H9 (cell line): ENCODE results near the gene PRKCZ. TPM values are rescaled to one million over a fixed set of nuclear protein-coding genes. Genes with fewer than 3 reads are reported as not detected.

Experiments
- DNase-seq: peaks from one replicate; pipeline ENCODE4 v3.0.0-alpha.2; 2017
- H2AFZ ChIP-seq: one replicate; pipeline ENCODE4 v1.6.1; 2013; ENCODE audit warnings: mild to moderate bottlenecking, low read length, control low read depth, moderate library complexity
- H2AK5ac ChIP-seq: 2 replicates; pipeline ENCODE4 v1.6.1; 2013; ENCODE audit warnings: low read length, control low read depth, mixed read lengths; ENCODE audit not compliant: insufficient read length
- H2BK120ac ChIP-seq: one replicate; pipeline ENCODE4 v1.6.1; 2013; ENCODE audit warnings: low read depth, mild to moderate bottlenecking, low read length, control low read depth, inconsistent platforms; ENCODE audit not compliant: poor library complexity, severe bottlenecking
- H2BK12ac ChIP-seq: 2 replicates; pipeline ENCODE4 v1.6.1; 2013; ENCODE audit warnings: low read length, control low read depth, mixed read lengths, low read depth; ENCODE audit not compliant: insufficient read length
- H2BK15ac ChIP-seq: 2 replicates; pipeline ENCODE4 v1.6.1; 2013; ENCODE audit warnings: low read depth, low read length, control low read depth
- H2BK20ac ChIP-seq: one replicate; pipeline ENCODE4 v1.6.1; 2013; ENCODE audit warnings: low read depth, mild to moderate bottlenecking, low read length, control low read depth, inconsistent platforms; ENCODE audit not compliant: poor library complexity, severe bottlenecking
- H2BK5ac ChIP-seq: 2 replicates; pipeline ENCODE4 v1.6.1; 2013; ENCODE audit warnings: low read length, control low read depth, mixed read lengths; ENCODE audit not compliant: insufficient read length
- H3K14ac ChIP-seq: 2 replicates; pipeline ENCODE4 v1.6.1; 2013; ENCODE audit warnings: low read length, control low read depth; ENCODE audit not compliant: insufficient read depth
- H3K18ac ChIP-seq: 2 replicates; pipeline ENCODE4 v1.6.1; 2013; ENCODE audit warnings: low read depth, mild to moderate bottlenecking, mixed read lengths, low read length, control low read depth; ENCODE audit not compliant: insufficient read length
- H3K23ac ChIP-seq: 2 replicates; pipeline ENCODE4 v1.6.1; 2013; ENCODE audit warnings: low read length, control low read depth, mixed read lengths, low read depth; ENCODE audit not compliant: insufficient read length
- H3K23me2 ChIP-seq: 2 replicates; pipeline ENCODE4 v1.6.1; 2013; ENCODE audit warnings: low read depth, mild to moderate bottlenecking, mixed read lengths, low read length, control low read depth; ENCODE audit not compliant: insufficient read length, poor library complexity, severe bottlenecking
- H3K27ac ChIP-seq: 2 replicates; pipeline ENCODE4 v1.5.1; 2013; ENCODE audit warnings: low read length, control low read depth, mixed read lengths, low read depth; ENCODE audit not compliant: insufficient read length
- H3K27me3 ChIP-seq: 2 replicates; pipeline ENCODE4 v1.6.1; 2013; ENCODE audit warnings: low read length, control low read depth, inconsistent platforms; ENCODE audit not compliant: insufficient read depth
- H3K4ac ChIP-seq: 2 replicates; pipeline ENCODE4 v1.6.1; 2013; ENCODE audit warnings: low read depth, mild to moderate bottlenecking, control low read depth, inconsistent platforms, low read length, moderate library complexity
- H3K4me1 ChIP-seq: 2 replicates; pipeline ENCODE4 v1.6.1; 2013; ENCODE audit warnings: low read length, control low read depth, inconsistent platforms; ENCODE audit not compliant: insufficient read depth
- H3K4me2 ChIP-seq: 2 replicates; pipeline ENCODE4 v1.6.1; 2013; ENCODE audit warnings: low read length, control low read depth, mixed read lengths; ENCODE audit not compliant: insufficient read length, insufficient read depth
- H3K56ac ChIP-seq: 2 replicates; pipeline ENCODE4 v1.6.1; 2013; ENCODE audit warnings: low read depth, mild to moderate bottlenecking, mixed read lengths, low read length, control low read depth; ENCODE audit not compliant: insufficient read length
- H3K79me1 ChIP-seq: 2 replicates; pipeline ENCODE4 v1.6.1; 2013; ENCODE audit warnings: low read depth, mild to moderate bottlenecking, moderate library complexity, low read length, control low read depth, inconsistent platforms; ENCODE audit not compliant: insufficient read depth, poor library complexity, severe bottlenecking
- H3K79me2 ChIP-seq: 2 replicates; pipeline ENCODE4 v1.6.1; 2013; ENCODE audit warnings: low read length, control low read depth, inconsistent platforms; ENCODE audit not compliant: insufficient read depth
- H3K9ac ChIP-seq: 2 replicates; pipeline ENCODE4 v1.6.1; 2013; ENCODE audit warnings: low read length, control low read depth, mixed read lengths; ENCODE audit not compliant: insufficient read length; ENCODE audit errors: extremely low read depth
- H3K9me3 ChIP-seq: one replicate; pipeline ENCODE4 v1.6.1; 2013; ENCODE audit warnings: low read depth, low read length, inconsistent platforms; ENCODE audit not compliant: control insufficient read depth
- H3T11ph ChIP-seq: one replicate; pipeline ENCODE4 v1.6.1; 2013; ENCODE audit warnings: mild to moderate bottlenecking, low read length, control low read depth, inconsistent platforms
- H4K20me1 ChIP-seq: one replicate; pipeline ENCODE4 v1.6.1; 2013; ENCODE audit not compliant: control insufficient read depth, insufficient read length, insufficient read depth
- H4K5ac ChIP-seq: 2 replicates; pipeline ENCODE4 v1.6.1; 2013; ENCODE audit warnings: low read depth, mild to moderate bottlenecking, mixed read lengths, low read length, control low read depth; ENCODE audit not compliant: insufficient read length
- H4K8ac ChIP-seq: replicated peaks from 2 replicates; pipeline ENCODE4 v1.6.1; 2013; ENCODE audit warnings: low read length, control low read depth, mixed read lengths, low read depth; ENCODE audit not compliant: insufficient read length
- H4K91ac ChIP-seq: 2 replicates; pipeline ENCODE4 v1.6.1; 2013; ENCODE audit warnings: low read depth, mild to moderate bottlenecking, moderate library complexity, mixed read lengths, low read length, control low read depth; ENCODE audit not compliant: insufficient read length
- H3K27ac Mint-ChIP-seq, 3 experiments: 2 replicates in 2 of 3; 3 replicates in 1 of 3; pipeline ENCODE4 v1.8.0; 2020 to 2021; ENCODE audit warnings: mixed read lengths in 3 of 3, mild to moderate bottlenecking in 1 of 3, moderate library complexity in 1 of 3
- H3K27me3 Mint-ChIP-seq: 2 replicates; pipeline ENCODE4 v1.8.0; 2021; ENCODE audit warnings: low read depth, mild to moderate bottlenecking, moderate library complexity, mixed read lengths
- H3K36me3 Mint-ChIP-seq, 3 experiments: 2 replicates in 2 of 3; 3 replicates in 1 of 3; pipeline ENCODE4 v1.8.0; 2020 to 2021; ENCODE audit warnings: low read depth in 3 of 3, mixed read lengths in 3 of 3; ENCODE audit not compliant: insufficient read depth in 1 of 3
- H3K4me1 Mint-ChIP-seq, 2 experiments: 2 replicates each; pipeline ENCODE4 v1.8.0; 2020; ENCODE audit warnings: mixed read lengths in 2 of 2
- H3K4me3 Mint-ChIP-seq, 2 experiments: 2 replicates in 1 of 2; 3 replicates in 1 of 2; pipeline ENCODE4 v1.8.0; 2020 to 2021; ENCODE audit warnings: mild to moderate bottlenecking in 2 of 2, mixed read lengths in 2 of 2, moderate library complexity in 1 of 2
- H3K9me3 Mint-ChIP-seq, 2 experiments: 2 replicates in 1 of 2; 3 replicates in 1 of 2; pipeline ENCODE4 v1.8.0; 2020; ENCODE audit warnings: mild to moderate bottlenecking in 2 of 2, mixed read lengths in 2 of 2, moderate library complexity in 1 of 2
- CTCF ChIP-seq: fragments of 200-600 bp; sonication (generic); conservative IDR thresholded peaks from 3 replicates; pipeline ENCODE4 v1.8.0; 2021; ENCODE audit warnings: antibody characterized with exemption, mild to moderate bottlenecking
- WGBS: extraction: QIAGEN DNeasy Blood & Tissue Kit; methylation state at CpG from one replicate; pipeline ENCODE4 v1.1.7; 2013; ENCODE audit warnings: missing lambda C conversion rate, low lambda C conversion rate, mixed read lengths; ENCODE audit not compliant: insufficient read length; ENCODE audit errors: extremely low coverage; 5-methylcytosine and 5-hydroxymethylcytosine counted together
- total RNA-seq: library from RNA; stranded (reverse); gene quantifications from 2 replicates; pipeline ENCODE4 v1.2.1, GENCODE V29; 2021

The PRKCZ gene
- total RNA-seq, 1 experiment from 2014 or later = 48.4 TPM

GRCh38 chr1:2199042-2199810 is 149.0 kb downstream of the PRKCZ start:
- Histone ChIP-seq H2AK5ac (no peak overlapping the region), H2AFZ (no peak overlapping the region), H3K23ac (no peak overlapping the region), H3K56ac (no peak overlapping the region), H3K9me3 (no peaks in the 10 kb centered on the region), H2BK15ac (no peak overlapping the region), H4K20me1 (no peaks in the 10 kb centered on the region), H3K4ac (no peak overlapping the region), H3K14ac (no peak overlapping the region), H3K4me2 (peak overlapping the region; percentile 55), H3K27me3 (no peaks in the 10 kb centered on the region), H3K27ac (no peak overlapping the region), H2BK20ac (no peak overlapping the region), H4K8ac (no peak overlapping the region), H4K5ac (no peak overlapping the region), H3K23me2 (peaks cover 3% of the 10 kb centered on the region), H3K4me1 (no peaks in the 10 kb centered on the region), H2BK5ac (no peak overlapping the region), H3K18ac (no peak overlapping the region), H2BK12ac (no peak overlapping the region), H3K79me1 (no peaks in the 10 kb centered on the region), H2BK120ac (no peak overlapping the region), H3T11ph (no peak overlapping the region), H3K9ac (peak overlapping the region; percentile 20), H3K79me2 (no peaks in the 10 kb centered on the region), H4K91ac (no peak overlapping the region)
- Mint-ChIP-seq H3K9me3 (no peaks in the 10 kb centered on the region), H3K4me1 (peaks cover 6 to 18% of the 10 kb centered on the region in 2 experiments), H3K27me3 (no peaks in the 10 kb centered on the region; the same call in 1 of the 2 replicates), H3K36me3 (no peaks in the 10 kb centered on the region), H3K27ac (peak overlapping the region; percentile 70 to 95 (median 93); a peak in 4 of 7 replicates), H3K4me3 (peak overlapping the region; percentile 68 to 78)
- DNase-seq = peak; percentile 89
- WGBS = no CpG with 5 or more reads among the region's 24 CpGs
- TF ChIP-seq CTCF = peak; percentile 20; the same call in 2 of the 3 replicates
